ENCODE results near the gene LBH.
A peak's percentile ranks its signal among the peaks of the same experiment; 100 is the strongest.

Gene LBH

DNA sequence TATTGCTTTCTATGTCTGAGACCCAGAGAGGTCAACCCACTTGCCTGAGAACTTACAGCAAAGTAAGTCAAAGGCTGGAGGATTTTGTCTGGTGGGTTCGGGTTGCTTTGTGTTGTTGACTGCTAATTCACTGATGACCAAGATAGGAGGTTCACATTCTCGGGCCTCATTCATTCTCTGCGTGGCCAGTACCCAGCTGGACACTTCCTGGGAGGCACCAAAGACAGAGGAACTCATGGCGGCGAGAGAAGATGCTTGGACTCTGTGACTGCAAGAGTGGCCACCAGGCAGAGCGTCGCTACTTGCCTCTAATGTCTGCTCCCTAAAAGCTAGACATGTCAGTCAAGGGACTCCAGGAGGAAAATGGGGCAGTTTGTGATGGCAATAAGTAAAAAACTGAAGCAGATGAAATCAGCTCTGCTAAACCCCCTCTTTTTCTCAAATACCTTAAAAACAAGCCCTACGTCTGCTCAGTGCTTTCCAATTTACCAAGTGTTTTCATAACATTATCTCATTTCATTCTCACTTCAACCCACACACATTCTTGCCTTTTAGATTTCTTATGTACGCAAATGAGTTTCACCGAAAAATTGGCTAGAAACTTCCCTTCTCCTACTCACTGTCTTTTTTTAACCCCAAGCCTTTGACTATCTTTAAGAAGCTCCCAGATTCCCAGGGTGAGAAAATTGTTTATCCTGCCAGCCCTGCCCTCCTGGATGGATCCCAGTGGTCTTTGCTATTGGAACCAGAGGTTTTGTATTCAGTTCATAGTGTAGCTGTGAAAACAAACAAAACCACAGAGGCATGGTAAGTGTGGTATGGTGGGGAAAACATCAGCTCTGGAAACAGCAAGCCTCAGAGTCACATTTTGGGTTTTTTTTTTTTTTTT, 4.9 kb upstream of the LBH start:
- H3K9ac ChIP-seq (ENCODE audit: low read length), result no peak overlapping the region

DNA sequence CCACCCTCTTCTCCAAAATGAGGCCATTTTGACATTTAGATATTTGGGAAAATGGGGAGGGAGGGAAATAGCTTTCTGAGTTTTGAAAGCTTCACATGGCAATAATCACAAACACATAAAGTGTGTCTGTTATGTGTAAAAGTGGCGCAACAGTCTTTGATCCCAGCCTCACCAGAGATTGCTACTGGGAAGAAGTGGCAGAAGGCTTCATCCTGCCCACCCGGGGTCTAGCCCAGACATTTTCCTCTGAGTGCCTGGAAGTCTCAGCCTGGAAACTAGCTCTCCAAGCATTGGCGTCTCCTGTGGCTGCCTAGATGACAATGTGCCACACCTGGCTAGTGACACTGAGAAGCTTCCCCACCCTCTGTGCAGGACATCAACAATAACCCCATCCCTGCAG, 1.7 kb upstream of the LBH start:
- H3K27me3 ChIP-seq (ENCODE audit: control insufficient read depth, insufficient read depth, low read length), result peaks cover 38% of the 10 kb centered on the region
- no peaks in the 10 kb centered on the region for H3K9me3 ChIP-seq (ENCODE audit: control insufficient read depth, low read depth, low read length)
- H3K36me3 ChIP-seq (ENCODE audit: control insufficient read depth, low read depth, low read length), result no peaks in the 10 kb centered on the region
- no peak overlapping the region for H3K9ac ChIP-seq (ENCODE audit: low read length)
- no peak overlapping the region for H3K4me3 ChIP-seq (ENCODE audit: low read length)
- H3K4me1 ChIP-seq (ENCODE audit: control insufficient read depth, low read depth, low read length), result peaks cover 14% of the 10 kb centered on the region
- no peak overlapping the region for H3K27ac ChIP-seq (ENCODE audit: low read length)

More for the DNA sequence above, 4.9 kb upstream of the LBH start:
- no peak overlapping the region for H3K4me3 ChIP-seq (ENCODE audit: low read length)
- peaks cover 21% of the 10 kb centered on the region for H3K27me3 ChIP-seq (ENCODE audit: control insufficient read depth, insufficient read depth, low read length)
- H3K9me3 ChIP-seq (ENCODE audit: control insufficient read depth, low read depth, low read length), result no peaks in the 10 kb centered on the region
- H3K4me1 ChIP-seq (ENCODE audit: control insufficient read depth, low read depth, low read length), result no peaks in the 10 kb centered on the region
- no peaks in the 10 kb centered on the region for H3K36me3 ChIP-seq (ENCODE audit: control insufficient read depth, low read depth, low read length)
- H3K27ac ChIP-seq (ENCODE audit: low read length), result no peak overlapping the region

DNA sequence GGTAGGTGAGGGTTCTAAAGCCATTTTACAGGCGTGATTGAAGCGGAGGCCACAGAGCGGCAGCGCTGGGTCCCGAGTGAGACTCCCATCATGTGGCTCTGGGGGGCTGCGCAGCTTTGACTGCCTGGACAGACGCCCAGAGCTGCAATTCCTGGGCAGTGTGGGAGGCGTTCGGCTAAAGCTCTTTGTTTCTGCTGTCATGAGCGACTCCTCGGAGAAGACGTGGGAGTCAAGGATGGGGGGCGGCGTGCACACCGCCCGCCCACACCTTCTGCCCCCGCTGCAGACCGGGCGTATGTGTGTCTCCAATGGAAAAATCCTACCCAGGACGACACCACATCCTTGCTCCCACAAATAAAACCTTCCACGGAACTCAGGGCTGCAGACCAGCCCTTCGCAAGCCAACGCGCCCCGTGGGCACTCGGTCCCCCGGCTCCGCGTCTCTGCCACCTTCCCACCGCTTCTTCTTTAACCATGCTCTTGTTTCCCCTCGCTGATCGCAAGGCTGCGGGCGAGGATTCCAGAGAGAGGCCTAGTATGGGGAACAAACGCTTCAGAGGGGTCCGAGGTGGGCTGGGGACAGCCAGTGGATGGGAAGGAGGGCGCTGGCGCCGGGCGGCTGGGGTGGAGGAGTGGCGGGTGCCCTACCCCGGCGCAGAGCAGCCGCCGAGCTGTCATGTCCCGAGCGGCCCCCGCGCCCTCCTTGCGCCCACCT, 680 bp upstream of the LBH start:
- H3K36me3 ChIP-seq (ENCODE audit: control insufficient read depth, low read depth, low read length), result no peaks in the 10 kb centered on the region
- peak overlapping the region; percentile 21 for H3K9ac ChIP-seq (ENCODE audit: low read length)
- H3K4me1 ChIP-seq (ENCODE audit: control insufficient read depth, low read depth, low read length), result peaks cover 14% of the 10 kb centered on the region
- H3K27me3 ChIP-seq (ENCODE audit: control insufficient read depth, insufficient read depth, low read length), result peaks cover 38% of the 10 kb centered on the region
- H3K4me3 ChIP-seq (ENCODE audit: low read length), result peak overlapping the region; percentile 87
- no peak overlapping the region for H3K27ac ChIP-seq (ENCODE audit: low read length)
- H3K9me3 ChIP-seq (ENCODE audit: control insufficient read depth, low read depth, low read length), result no peaks in the 10 kb centered on the region

DNA sequence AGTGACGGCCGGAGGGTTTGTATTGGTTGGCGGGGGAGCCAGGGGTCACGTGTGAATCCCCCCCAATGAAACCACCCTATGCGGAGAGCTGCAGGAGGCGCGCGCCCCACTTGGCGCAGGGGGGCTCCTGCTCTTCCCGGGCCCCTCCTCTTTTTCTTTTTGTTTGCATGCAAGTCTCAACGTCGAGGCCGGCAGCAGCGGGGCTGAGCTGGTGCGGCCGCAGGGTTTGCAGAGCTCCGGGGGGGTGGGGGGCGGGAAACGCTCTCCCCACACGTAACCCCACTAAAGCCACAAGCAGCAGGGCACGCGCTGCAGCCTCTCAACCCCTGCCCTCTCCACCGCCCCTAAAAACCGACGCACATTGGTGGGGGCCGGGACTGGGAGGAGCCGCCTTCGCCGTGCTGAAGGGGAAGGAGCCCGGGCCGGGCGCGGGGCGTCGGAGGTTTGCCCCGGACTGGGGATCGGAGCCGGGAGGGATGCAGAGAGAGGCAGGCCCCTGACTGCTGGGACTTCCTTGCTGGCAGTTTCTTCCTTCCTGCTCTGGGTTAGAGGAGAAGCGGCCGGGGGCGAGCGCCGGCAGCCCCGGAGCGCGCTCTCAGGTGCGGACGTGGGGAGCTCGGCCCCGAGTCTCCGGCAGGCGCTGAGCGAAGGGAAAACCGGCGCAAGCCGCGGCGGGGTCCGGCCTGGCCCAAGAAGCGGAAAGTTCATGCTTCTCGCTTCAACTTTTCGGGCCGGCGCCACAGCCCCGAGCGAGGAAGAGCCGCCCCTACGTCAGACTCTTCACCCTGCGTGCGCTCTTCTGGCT, 864 bp downstream of the LBH start:
- H3K27ac ChIP-seq (ENCODE audit: low read length), result no peak overlapping the region
- peaks cover 38% of the 10 kb centered on the region for H3K27me3 ChIP-seq (ENCODE audit: control insufficient read depth, insufficient read depth, low read length)
- peaks cover 14% of the 10 kb centered on the region for H3K4me1 ChIP-seq (ENCODE audit: control insufficient read depth, low read depth, low read length)
- H3K9ac ChIP-seq (ENCODE audit: low read length), result peak overlapping the region; percentile 69
- no peaks in the 10 kb centered on the region for H3K36me3 ChIP-seq (ENCODE audit: control insufficient read depth, low read depth, low read length)
- no peaks in the 10 kb centered on the region for H3K9me3 ChIP-seq (ENCODE audit: control insufficient read depth, low read depth, low read length)
- H3K4me3 ChIP-seq (ENCODE audit: low read length), result peak overlapping the region; percentile 87

DNA sequence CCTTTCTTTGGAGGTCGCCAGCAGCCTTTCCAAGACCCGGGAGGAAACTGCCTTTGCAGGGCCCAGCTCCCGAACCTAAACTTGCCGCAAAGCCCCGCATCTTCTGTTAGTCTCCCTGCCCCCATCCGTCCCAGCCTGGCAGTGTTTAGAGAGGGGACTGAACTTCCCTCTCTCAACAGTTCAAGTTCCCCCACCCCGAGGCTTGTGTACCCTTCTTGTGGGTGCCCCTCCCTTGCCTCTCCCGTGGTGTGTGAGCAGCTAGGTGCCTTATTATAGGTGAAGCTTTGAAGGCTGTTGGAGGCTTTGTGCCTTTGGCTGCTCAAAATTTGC, 1.4 kb downstream of the LBH start:
- H3K36me3 ChIP-seq (ENCODE audit: control insufficient read depth, low read depth, low read length), result no peaks in the 10 kb centered on the region
- peak overlapping the region; percentile 69 for H3K9ac ChIP-seq (ENCODE audit: low read length)
- no peaks in the 10 kb centered on the region for H3K9me3 ChIP-seq (ENCODE audit: control insufficient read depth, low read depth, low read length)
- H3K4me1 ChIP-seq (ENCODE audit: control insufficient read depth, low read depth, low read length), result peaks cover 14% of the 10 kb centered on the region
- peak overlapping the region; percentile 87 for H3K4me3 ChIP-seq (ENCODE audit: low read length)
- H3K27ac ChIP-seq (ENCODE audit: low read length), result no peak overlapping the region
- peaks cover 38% of the 10 kb centered on the region for H3K27me3 ChIP-seq (ENCODE audit: control insufficient read depth, insufficient read depth, low read length)

DNA sequence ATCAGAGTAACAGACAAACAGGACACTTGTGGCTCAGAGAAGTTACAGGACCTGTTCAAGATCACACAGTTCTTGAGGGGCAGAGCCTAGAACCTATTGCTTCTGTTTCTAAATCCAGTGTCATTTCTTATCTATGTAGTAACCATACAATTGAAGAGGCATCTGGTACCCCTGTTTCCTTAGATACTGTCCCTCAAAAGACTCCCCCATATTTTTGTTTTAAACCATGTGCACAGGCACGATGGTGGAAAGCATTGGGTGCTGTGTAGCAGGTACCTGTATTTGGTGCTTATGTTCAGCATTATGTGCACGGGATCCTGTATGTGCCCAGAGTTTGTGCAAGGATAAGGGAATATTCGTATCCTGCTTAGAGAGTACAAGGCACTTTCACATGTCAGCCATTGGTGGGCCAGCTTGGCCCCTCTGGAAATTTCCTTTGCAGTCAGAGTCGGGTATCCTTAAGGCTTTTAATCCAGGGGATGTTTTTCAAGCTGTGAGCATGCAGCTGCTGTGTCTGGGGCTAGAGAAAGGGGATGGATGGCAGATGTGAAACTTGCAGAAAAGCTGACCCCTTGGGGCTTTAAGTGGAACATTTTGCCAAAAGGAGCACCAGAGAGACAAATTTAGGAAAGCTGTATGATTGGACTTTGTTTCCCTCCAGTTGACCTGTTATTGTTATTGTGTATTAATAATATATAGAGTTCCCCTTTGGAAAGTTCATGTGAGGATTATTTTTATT, 2.1 kb downstream of the LBH start:
- Histone ChIP-seq H3K9ac (ENCODE audit: low read length) (peak overlapping the region; percentile 69), H3K36me3 (ENCODE audit: control insufficient read depth, low read depth, low read length) (no peaks in the 10 kb centered on the region), H3K4me3 (ENCODE audit: low read length) (peak overlapping the region; percentile 87), H3K27me3 (ENCODE audit: control insufficient read depth, insufficient read depth, low read length) (peaks cover 38% of the 10 kb centered on the region), H3K4me1 (ENCODE audit: control insufficient read depth, low read depth, low read length) (peaks cover 14% of the 10 kb centered on the region), H3K27ac (ENCODE audit: low read length) (no peak overlapping the region), H3K9me3 (ENCODE audit: control insufficient read depth, low read depth, low read length) (no peaks in the 10 kb centered on the region)

DNA sequence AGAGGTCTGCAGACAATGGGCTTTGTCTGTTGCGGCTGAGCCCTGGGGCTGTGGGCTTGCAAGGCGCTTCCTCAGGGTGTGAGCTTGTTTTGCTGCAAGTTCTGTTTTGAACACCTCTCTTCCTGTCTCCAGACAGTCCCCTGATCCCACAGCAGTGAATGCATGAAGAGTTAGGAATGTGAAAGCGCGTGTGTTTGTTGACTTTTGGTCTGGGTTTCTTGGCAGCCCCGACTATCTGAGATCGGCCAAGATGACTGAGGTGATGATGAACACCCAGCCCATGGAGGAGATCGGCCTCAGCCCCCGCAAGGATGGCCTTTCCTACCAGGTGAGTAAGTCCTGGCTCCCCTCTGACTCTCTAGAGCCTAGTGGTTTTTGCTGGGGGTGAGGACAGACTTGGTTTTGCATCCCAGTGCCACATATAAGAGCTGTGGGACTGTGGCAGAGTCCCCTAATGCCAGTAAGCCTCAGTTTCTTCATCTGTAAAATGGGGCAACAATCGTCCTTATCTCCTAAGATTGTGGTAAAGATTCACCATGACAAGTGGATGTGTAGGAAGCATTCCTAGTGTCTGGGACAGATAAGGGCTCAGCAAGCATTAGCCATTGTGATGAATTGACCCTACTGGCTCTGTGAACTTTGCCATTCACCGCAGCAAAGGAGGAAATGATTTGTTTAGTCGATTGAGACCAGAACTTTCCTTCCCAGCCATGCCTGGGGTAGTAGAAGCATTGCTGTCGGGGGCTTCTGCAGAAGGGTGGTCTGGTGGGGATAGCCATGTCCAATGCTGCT, 3.0 kb downstream of the LBH start:
- H3K27ac ChIP-seq (ENCODE audit: low read length), result no peak overlapping the region
- no peaks in the 10 kb centered on the region for H3K36me3 ChIP-seq (ENCODE audit: control insufficient read depth, low read depth, low read length)
- no peaks in the 10 kb centered on the region for H3K9me3 ChIP-seq (ENCODE audit: control insufficient read depth, low read depth, low read length)
- no peak overlapping the region for H3K9ac ChIP-seq (ENCODE audit: low read length)
- no peak overlapping the region for H3K4me3 ChIP-seq (ENCODE audit: low read length)
- H3K27me3 ChIP-seq (ENCODE audit: control insufficient read depth, insufficient read depth, low read length), result peaks cover 35% of the 10 kb centered on the region
- peaks cover 14% of the 10 kb centered on the region for H3K4me1 ChIP-seq (ENCODE audit: control insufficient read depth, low read depth, low read length)

DNA sequence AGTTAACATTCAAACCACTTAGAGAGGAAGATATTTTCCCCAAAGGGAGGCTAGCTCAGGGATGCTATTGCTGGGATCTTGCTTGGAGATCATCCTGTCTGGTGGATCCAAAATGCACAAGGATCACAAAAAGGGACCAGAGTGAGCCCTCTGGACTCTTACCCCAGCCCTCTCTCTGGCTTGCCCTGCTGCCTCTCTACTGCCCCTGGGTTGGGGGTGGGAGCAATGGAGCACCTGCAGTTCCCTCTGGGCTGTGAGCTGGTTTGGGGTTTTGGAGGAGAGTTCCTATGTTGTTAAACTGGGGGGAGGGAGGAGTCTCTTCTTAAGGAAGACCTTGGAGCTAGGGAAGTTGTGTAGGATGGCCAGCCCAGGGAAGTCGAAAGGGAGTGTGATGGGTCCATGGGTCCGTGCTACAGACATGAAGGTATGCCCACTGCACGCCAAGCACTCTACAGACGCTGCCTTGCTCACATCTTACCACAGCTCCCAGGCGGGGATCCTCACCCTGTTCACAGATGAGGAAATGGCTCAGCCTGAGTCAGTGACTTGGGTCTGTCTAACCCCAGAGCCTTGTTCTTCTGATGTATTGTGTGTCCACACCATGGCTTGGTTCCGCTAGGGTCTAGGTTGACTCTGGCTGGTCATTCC, 3.8 kb downstream of the LBH start:
- H3K4me1 ChIP-seq (ENCODE audit: control insufficient read depth, low read depth, low read length), result peaks cover 14% of the 10 kb centered on the region
- no peak overlapping the region for H3K27ac ChIP-seq (ENCODE audit: low read length)
- H3K9me3 ChIP-seq (ENCODE audit: control insufficient read depth, low read depth, low read length), result no peaks in the 10 kb centered on the region
- no peak overlapping the region for H3K4me3 ChIP-seq (ENCODE audit: low read length)
- H3K36me3 ChIP-seq (ENCODE audit: control insufficient read depth, low read depth, low read length), result no peaks in the 10 kb centered on the region
- H3K27me3 ChIP-seq (ENCODE audit: control insufficient read depth, insufficient read depth, low read length), result peaks cover 27% of the 10 kb centered on the region
- H3K9ac ChIP-seq (ENCODE audit: low read length), result no peak overlapping the region

DNA sequence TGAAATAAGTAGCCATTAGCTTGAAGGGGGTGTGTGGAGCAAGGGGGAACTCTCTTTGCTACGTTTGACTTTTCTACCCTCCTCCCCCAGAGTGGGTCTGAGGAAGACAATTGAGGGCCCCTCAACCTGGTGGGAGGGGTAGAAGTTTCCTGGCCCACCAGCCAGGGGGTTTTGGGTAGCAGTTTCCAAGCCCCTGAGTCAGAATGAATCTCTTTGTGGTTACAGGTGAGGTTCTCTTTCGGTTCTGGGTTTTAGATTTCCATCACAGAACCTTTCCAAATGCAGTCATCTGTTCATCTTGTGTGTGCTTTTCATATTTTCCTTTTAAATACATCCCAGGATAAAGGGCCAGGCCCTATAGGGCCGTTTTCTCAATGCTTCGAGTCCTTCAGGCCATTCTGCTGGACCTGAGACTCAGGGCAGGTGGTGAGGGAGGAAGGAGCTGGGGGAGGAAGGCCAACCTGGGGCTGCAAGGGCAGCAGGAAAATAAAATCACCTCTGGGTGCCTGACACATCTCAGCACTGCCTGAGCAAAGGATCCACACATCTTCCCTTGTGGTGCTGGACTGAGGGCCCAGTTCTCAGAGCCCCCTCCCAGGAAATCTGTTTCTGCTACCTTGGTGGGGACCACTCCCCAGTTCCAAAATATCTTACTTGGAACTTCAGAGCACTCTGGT, 4.7 kb downstream of the LBH start:
- Histone ChIP-seq H3K4me1 (ENCODE audit: control insufficient read depth, low read depth, low read length) (peaks cover 14% of the 10 kb centered on the region), H3K27ac (ENCODE audit: low read length) (no peak overlapping the region), H3K36me3 (ENCODE audit: control insufficient read depth, low read depth, low read length) (no peaks in the 10 kb centered on the region), H3K27me3 (ENCODE audit: control insufficient read depth, insufficient read depth, low read length) (peaks cover 19% of the 10 kb centered on the region), H3K4me3 (ENCODE audit: low read length) (no peak overlapping the region), H3K9ac (ENCODE audit: low read length) (no peak overlapping the region), H3K9me3 (ENCODE audit: control insufficient read depth, low read depth, low read length) (no peaks in the 10 kb centered on the region)
